Vagina (tissue), 2 donors: ENCODE measurements around the gene OR10T2.

ENCODE experiments used
- POLR2A ChIP-seq, 2 donors: fragments of 450-650 bp; IDR thresholded peaks; one replicate each; pipeline ENCODE4 v1.6.1; 2017; ENCODE audit warnings: antibody characterized with exemption in 2 of 2, mild to moderate bottlenecking in 2 of 2, moderate library complexity in 2 of 2
- POLR2AphosphoS5 ChIP-seq, 2 donors: sonication (generic); formaldehyde crosslinking; IDR thresholded peaks; one replicate each; pipeline ENCODE4 v1.9.0; 2017; ENCODE audit warnings: antibody characterized with exemption in 2 of 2, mild to moderate bottlenecking in 2 of 2, low read depth in 1 of 2; ENCODE audit not compliant: insufficient read depth in 1 of 2
- TF ChIP-seq, protein P1 (sequence below), 3 experiments: fragments of 450-650 bp in 2 of 3; fragments of 200-600 bp in 1 of 3; sonication (generic) in 1 of 3; IDR thresholded peaks; one replicate each; pipeline ENCODE4 v1.5.1; 2017 to 2019; ENCODE audit warnings: antibody characterized with exemption in 3 of 3, mild to moderate bottlenecking in 2 of 3, moderate library complexity in 2 of 3

DNA sequence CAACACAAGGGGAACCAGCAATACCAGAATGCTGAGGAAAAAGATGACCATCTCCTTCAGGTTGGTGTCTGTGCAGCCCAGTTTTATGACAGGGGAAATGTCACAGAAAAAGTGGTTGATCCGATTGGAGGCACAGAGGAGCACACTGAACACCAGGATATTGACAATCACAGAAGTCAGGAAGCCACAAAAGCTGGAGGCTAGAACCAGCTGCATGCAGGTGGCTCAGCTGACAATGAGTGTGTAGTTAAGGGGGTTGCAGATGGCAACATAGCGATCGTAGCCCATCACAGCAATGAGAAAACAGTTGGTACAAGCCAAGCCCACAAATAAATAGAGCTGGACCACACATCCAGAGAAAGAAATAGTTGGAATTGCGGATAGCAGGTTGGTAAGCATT, 46.1 kb upstream of the OR10T2 start:
- TF ChIP-seq, protein P1, sequence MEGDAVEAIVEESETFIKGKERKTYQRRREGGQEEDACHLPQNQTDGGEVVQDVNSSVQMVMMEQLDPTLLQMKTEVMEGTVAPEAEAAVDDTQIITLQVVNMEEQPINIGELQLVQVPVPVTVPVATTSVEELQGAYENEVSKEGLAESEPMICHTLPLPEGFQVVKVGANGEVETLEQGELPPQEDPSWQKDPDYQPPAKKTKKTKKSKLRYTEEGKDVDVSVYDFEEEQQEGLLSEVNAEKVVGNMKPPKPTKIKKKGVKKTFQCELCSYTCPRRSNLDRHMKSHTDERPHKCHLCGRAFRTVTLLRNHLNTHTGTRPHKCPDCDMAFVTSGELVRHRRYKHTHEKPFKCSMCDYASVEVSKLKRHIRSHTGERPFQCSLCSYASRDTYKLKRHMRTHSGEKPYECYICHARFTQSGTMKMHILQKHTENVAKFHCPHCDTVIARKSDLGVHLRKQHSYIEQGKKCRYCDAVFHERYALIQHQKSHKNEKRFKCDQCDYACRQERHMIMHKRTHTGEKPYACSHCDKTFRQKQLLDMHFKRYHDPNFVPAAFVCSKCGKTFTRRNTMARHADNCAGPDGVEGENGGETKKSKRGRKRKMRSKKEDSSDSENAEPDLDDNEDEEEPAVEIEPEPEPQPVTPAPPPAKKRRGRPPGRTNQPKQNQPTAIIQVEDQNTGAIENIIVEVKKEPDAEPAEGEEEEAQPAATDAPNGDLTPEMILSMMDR (IDR thresholded peaks at IDR 0.05): no peak
- no peak for TF ChIP-seq POLR2AphosphoS5 (IDR thresholded peaks at IDR 0.05; ENCODE audit: insufficient read depth in 1 of 2, low read depth in 1 of 2)
- TF ChIP-seq POLR2A (IDR thresholded peaks at IDR 0.05): no peak
